NCI-H2171 treated with DMSO at 0.1 percent for 48 hours (cell line): ENCODE data around the gene EFNB1.
"Not testable (repeated sequence)": the region's sequence is repeated elsewhere in the genome, so short reads cannot be mapped to it uniquely, and the experiment has no call there.

ENCODE experiments used
- DNase-seq: peaks from one replicate; lab custom pipeline; 2025; lab: John Stamatoyannopoulos, UW

The EFNB1 gene

DNA sequence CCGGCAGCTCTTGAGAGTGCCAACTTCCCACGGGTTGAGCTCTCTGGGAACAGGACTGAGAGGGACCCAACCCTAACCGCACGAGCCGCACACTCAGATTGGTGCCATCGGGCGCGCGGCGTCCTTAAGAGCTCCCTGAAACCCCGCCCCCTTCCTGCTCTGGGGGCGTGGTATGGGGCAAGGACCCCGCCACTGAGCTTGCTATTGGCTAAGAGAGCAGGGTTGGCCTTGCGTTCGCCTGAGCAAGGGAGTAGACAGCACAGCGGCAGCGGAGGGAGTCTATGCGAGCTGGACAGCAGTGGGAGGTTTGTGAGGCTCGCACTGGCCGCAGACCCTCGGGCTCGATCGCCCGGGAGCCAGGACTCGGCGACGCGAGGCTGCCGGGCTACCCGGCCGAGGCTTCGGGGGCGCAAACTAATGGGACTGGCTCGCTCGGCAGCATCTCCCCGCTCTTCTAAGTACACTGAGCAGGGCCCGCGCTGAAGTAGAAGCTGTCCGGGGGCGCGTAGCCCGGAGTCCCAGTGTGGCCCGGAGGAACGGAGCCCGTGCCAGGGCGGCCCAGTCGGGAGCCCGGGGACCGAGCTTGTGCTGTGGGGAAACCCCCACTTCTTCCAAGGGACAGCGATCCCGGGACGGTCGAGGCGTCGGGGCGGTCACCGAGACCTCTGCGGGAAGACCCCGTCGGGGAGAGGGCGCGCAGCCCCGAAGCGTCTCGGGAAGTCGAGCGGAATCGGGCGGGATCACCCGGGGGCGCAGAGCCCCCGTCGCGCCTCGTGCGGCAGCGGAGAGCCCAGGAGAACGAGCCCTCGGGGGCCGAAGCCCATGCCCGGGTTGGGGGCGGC is at the start of gene EFNB1:
TSS of gene EFNB1 (plus strand) at position 282 of the 842 bp plus-strand sequence. CDS start 756 bp downstream, outside the sequence.
- peak; percentile 87 for DNase-seq

DNA sequence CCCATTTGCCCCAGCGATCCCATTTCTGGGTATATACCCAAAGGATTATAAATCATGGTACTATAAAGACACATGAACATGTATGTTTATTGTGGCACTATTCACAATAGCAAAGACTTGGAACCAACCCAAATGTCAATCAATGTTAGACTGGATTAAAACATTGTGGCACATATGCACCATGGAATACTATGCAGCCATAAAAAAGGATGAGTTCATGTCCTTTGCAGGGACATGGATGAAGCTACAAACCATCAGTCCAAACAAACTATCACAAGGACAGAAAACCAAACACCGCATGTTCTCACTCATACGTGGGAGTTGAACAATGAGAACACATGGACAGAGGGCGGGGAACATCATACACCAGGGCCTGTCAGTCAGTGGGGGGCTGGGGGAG is 47.5 kb upstream of the EFNB1 start:
- not testable (repeated sequence) for DNase-seq

GRCh38 chrX:68784816-68785215 is 44.0 kb upstream of the EFNB1 start:
- DNase-seq, result no peak

DNA sequence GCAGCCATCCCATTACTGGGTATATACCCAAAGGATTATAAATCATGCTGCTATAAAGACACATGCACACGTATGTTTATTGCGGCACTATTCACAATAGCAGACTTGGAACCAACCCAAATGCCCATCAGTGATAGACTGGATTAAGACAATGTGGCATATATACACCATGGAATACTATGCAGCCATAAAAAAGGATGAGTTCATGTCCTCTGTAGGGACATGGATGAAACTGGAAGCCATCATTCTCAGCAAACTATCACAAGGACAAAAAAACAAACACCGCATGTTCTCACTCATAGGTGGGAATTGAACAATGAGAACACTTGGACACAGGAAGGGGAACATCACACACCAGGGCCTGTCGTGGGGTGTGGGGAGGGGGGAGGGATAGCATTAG is 42.2 kb upstream of the EFNB1 start:
- not testable (repeated sequence) for DNase-seq

DNA sequence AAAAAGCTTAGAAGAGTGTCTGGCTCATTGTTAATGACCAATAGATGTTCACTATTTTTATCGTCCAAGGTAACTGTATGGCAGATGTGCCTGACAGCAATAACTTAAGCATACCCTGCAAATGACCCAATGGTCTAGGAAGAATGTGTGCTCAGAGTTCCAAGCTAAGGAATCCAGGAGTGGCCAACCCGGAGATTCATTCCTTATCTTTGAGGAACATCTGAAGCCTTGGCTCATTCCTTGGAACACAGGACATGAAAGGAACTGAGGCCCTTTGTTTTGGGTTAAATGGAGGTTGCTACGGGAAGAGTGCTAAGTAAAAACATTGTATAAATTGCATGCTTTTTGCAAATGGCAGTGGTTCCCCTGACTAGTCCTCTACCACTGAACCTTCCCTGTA is 38.9 kb upstream of the EFNB1 start:
- DNase-seq, result no peak

GRCh38 chrX:68792083-68792482 is 36.7 kb upstream of the EFNB1 start:
- DNase-seq, result no peak

- DNase-seq, result no peak
Measured at GRCh38 chrX:68794461-68794860, 34.4 kb upstream of the EFNB1 start.

DNA sequence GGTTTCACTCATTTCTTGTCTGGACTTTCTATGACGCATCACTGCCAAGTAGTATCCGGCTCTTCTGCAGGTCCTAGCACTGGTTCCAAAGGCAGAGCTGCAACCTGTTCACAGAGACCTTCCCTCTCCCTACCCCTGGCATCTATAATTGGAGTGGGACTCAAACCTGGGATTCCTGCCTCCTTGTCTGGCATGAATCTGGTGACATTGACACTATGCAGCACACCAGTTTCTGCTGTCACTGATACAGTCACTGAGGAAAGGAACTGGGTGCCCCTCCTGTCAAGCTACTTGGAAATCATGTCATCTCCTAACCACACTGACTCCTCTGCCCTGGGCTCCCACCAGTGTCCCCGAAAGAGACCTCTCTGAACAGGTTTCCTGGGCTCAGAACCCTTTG is 33.1 kb upstream of the EFNB1 start:
- no peak for DNase-seq

- not testable (repeated sequence) for DNase-seq
Measured at GRCh38 chrX:68798400-68798799, 30.4 kb upstream of the EFNB1 start.

- no peak for DNase-seq
Measured at GRCh38 chrX:68801737-68802290, 27.0 kb upstream of the EFNB1 start.

DNA sequence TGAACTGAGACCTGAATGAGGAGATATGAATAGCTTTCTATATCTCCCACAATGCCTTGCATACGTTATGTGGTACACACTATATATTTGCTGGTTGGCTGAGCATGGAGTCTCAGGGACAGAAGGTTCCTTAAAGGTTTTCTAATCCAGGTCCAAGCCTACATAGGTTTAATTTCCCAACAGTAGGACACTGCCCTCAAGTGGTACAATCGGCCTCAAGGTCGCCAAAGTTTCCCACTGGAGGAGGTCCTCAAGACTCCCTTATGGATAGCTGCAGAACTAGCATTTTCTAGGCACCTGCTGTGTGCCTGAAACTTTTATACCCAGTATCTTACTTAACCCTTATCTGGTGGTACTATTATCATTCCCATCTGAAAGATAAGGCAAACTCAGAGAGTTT is 21.0 kb upstream of the EFNB1 start:
- DNase-seq, result peak; percentile 1

GRCh38 chrX:68808686-68809357 is 20.0 kb upstream of the EFNB1 start:
- DNase-seq, result no peak

DNA sequence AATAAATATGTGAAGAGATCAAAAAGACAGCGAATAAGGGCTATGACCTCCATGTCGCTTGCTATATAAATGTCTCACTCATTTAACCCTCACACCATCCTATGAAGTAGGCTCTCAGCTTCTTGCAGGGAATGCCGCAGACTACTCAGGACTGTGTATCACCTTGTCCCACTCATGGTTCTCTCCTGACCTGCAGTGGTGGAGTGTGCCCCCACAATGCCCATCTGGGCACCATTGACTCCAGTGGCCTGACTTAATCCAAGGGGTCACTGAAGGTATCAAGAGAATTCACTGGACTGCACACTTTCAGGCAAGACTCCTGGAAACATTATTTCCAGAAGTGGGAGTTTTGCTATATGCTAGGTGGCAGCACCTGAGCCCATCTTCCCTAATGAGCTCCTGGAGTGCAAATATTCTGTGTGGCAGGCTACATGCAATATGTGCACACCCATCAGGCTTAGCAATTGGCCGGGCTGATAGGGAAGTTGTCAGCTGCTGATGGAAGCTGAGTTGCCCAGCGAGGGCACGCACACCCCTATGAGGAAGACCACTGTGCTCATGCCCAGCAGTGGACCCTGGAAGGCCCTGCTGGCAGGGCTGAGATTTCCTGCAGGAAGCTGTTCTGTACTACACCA is 8.2 kb upstream of the EFNB1 start:
- no peak for DNase-seq

GRCh38 chrX:68821616-68822015 is 7.2 kb upstream of the EFNB1 start:
- no peak for DNase-seq

DNA sequence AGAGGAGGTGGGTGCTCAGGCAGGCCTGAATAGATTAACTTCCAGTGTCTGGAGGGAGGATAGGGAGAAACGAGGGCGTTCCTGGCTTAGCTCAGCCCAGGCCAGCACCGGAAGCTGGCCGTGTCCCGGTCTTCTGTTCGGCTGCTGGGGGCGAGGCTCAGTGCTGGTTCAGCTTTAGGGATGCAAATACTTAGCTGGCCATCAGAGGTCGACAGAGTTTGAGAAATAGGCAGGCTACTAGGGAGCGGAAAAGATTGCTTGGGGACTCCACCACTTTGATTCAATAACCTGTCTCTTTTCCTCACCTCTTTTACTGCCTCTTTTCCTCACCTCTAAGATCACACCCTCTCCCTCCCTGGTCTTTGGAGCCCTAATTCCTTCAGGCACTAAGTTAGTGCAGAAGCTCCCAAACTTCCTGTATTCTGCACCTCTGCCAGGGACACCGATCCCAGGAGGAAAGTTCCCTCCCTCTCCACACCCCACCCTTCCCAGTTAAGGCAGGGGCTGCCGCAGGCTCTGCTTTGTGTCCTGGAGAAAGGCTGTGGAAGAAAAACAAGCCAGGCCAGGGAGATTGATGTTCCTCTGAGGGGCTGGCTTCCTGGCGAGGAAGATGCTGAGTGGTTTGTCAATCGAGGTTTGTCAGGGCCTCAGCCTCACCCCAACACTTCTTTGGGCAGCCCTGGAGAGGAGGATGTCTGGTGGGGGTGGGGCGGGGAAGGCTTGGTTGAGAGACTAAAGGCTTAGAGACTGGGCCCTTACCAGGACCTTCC is 6.0 kb upstream of the EFNB1 start:
- DNase-seq, result peak; percentile 21

DNA sequence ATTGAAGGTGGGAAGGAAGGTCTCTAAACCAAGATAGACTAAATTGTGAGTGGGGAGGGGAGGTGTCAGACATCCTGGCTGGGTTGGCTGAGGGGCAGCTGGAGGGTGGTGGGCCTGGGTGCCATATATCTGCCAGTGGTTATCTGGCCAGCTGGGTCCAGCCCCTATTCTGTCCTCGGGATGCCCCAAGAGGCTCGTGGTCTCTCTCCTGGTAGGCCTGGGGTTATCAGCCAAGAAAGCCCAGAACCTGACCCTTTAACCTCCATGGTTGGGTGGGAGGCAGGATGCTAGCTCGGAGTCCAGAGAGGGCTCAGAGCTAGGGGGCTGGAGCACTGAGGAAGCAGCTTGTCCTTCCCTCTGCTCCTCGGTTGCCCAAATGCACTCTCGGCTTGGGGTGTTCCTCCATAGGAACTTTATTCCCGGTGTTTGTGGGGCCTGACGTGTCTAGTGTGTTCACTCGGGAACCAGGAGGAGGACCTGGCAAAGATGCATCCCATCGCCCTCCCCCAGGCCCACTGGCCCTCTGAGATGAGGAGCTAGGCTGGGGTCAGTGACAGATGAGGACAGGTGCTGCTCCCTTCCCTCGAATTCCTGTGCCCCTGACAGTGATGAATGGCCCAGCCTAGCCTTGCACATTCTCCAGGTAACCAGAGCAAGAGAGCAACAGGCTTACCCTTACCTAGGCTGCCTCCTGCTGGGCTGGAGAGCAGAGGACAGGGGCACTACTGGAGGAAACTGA is 5.2 kb upstream of the EFNB1 start:
- DNase-seq, result no peak

DNA sequence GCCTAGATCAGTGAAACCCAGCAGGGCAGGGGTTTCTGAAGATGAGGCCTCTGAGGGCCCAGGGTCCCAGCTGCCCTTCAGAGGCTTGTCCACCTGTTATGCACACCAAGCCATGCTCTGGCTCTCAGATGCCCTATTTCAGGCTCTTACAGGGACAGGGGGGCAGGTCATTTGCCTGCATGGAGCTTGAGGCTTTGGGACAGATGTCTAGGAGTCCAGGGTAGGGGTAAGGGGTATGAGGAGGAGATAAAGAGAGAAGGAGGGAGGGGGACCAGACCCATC is 4.7 kb upstream of the EFNB1 start:
- DNase-seq, result no peak

DNA sequence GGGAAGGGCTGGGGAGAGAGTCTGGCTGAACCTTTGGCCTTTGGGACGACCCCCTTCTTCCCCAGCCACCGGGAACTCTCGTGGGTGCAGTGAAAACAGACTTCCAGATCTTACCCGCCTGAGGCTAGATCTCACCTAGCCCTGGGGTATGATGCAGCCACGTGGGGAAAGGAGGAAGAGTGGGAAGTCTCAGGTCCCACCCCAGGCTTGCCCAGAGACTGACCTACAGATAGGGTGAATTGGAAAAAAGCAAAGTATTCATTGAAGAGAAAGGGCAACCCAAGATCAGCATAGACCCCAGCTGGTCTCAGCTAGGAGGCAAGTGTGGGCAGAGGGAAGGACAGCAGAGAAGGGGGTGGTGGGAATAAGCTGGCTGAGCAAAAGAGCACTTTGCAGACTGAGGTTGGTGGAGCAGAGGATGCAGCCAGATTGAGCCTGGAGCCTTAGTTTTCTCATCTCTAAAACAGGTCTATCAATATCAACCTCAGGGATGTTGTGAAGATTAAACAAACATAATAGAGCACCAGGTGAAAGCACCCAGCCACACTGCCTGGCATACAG is 4.2 kb upstream of the EFNB1 start:
- no peak for DNase-seq

DNA sequence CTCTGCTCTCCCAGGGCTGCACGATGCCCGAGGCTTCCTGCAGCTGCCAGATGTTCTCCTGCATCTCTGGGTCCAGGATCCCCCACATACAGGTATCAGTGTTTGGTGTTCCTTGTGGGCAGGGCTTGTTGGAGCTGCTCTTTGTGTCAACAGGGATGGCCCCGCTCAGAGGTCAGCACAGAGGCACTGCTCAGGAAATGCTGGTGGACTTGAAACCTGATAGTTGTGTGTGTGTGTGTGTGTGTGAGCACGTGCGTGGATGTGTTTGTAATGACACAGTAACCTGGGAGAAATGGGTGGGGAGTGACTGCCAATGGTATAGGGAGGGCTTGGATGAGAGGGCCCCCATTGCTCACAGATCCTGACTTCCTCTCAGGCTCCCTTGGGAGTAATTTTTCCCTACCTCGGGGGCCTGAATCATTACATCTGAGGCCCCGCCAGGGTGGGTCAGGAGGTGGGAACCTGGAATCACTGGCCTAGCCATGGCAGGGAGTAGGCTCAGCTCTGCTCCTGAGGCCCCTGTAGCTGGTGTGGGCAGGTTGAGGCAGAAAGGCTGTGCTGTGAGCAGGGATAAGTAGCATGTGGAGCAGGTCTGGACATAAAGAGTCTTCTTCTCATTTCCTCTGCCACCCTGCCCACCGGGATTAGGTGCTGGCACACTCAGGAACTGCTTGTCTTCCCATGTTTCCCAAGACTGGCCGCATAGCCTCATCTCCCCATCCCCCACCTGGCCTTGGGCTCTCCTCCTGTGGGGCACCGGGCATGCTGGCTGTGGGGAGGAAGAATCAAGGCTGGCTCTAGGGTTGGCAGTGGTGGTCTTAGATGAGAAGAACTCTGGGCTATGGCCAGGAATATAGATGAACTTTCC is 2.5 kb upstream of the EFNB1 start:
- DNase-seq, result no peak

- no peak for DNase-seq
Measured at GRCh38 chrX:68827256-68827655, 1.6 kb upstream of the EFNB1 start.
